ENCODE data around the gene RGS7. TPM values are rescaled to one million over a fixed set of nuclear protein-coding genes. Genes with fewer than 3 reads are reported as not detected.

The RGS7 gene
- total and polyA plus RNA-seq, 2 of the 8 experiments (the other 6 are each of a cell fraction or from before 2014, with no cell fraction given), result 1.6 to 3.0 TPM

GRCh38 chr1:241219449-241219848 is 137.6 kb downstream of the RGS7 start (continued):
- TF ChIP-seq SAP30 (IDR thresholded peaks at IDR 0.05; ENCODE audit: insufficient read depth, insufficient replicate concordance, low read length) (no peak), HDAC2 (IDR thresholded peaks at IDR 0.05; ENCODE audit: borderline replicate concordance in 1 of 2, low read depth in 2 of 2, low read length in 2 of 2) (no peak), SUZ12 (IDR thresholded peaks at IDR 0.05; ENCODE audit: low read length) (no peak), MAX (IDR thresholded peaks at IDR 0.05) (no peak), MAFK (IDR thresholded peaks at IDR 0.05; ENCODE audit: low read depth, low read length) (no peak), YY1 (IDR thresholded peaks at IDR 0.05; ENCODE audit: low read depth, low read length) (no peak)
